Activated naive CD4-positive, alpha-beta T cell treated with anti-CD3 and anti-CD28 coated beads, Interleukin-2, amount 50 U/mL, for 16 hours (primary cell): ENCODE data around the gene STAC2.
"Not testable (repeated sequence)": the region's sequence is repeated elsewhere in the genome, so short reads cannot be mapped to it uniquely, and the experiment has no call there.

Source experiments
- DNase-seq: peaks from one replicate; pipeline ENCODE4 v3.0.0-alpha.2; 2020

Gene STAC2, protein sequence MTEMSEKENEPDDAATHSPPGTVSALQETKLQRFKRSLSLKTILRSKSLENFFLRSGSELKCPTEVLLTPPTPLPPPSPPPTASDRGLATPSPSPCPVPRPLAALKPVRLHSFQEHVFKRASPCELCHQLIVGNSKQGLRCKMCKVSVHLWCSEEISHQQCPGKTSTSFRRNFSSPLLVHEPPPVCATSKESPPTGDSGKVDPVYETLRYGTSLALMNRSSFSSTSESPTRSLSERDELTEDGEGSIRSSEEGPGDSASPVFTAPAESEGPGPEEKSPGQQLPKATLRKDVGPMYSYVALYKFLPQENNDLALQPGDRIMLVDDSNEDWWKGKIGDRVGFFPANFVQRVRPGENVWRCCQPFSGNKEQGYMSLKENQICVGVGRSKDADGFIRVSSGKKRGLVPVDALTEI

DNA sequence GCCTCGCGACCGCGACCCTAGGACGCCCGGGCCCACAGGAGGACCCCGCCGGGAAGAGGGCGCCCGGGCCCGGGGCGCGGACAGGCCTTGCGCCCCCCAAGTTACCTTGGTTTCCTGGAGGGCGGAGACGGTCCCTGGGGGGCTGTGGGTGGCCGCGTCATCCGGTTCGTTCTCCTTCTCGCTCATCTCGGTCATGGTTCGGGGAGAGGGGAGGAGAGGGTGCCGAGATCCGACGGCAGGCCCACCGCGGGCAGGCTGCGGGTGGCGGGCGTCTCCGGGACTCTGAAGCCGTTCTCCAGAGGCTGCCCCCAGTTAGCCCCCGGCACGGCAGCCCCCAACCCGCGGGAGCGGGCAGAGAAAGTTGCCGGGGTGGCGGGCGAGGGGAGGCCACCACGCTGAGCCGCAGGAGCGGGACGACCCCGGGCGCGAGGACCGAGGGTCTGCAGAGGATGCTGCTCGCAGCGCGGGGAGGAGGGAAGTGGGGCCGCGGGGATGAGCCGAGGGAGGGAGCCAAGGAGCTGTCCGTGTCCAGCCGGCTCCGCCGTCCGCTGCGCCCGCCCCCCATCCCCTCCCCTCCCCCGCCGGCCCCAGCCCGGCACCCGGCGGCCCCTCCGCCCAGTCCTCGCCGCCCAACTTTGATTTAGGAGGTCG lies at the start of gene STAC2:
TSS of gene STAC2 (minus strand) at position 638 of the 651 bp plus-strand sequence. CDS start at position 195, 443 bp downstream.
- DNase-seq, result no peak

DNA sequence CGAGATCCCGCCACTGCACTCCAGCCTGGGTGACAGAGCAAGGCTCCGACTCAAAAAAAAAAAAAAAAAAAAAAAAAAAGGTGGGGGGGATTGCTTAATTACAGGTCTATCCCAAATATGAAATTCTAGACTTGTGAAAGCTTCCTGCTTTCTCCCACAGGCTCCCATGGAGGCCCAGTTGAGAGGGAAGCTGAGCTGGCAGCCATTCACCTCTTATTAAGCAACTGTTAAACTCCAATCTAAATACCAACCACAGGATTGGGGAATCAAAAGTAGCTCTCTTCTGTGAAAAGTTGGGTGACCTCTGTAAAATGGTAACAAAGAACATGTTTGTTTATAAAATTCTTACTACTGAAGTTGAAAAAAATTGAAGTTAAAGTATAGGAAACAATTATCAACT lies 45.8 kb upstream of the STAC2 start:
- DNase-seq, result no peak

DNA sequence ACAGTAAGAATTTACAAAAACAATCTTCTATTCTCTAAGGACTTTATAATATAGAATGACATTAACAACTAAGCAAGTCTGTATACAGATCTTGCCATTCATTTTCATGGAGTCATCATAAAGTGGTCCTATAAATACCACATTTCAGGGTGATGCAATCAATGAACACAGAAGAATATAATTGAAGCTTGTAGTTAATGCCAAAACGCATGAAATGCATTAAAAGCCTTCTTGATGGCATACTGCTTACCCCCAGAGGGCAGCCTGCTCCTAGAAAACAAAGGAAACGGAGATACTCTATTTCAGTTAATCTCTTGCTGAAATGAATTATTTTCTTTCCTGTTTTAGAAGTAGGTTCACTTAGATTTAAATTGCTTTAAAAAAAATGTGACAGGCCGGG lies 45.2 kb upstream of the STAC2 start:
- DNase-seq, result no peak

DNA sequence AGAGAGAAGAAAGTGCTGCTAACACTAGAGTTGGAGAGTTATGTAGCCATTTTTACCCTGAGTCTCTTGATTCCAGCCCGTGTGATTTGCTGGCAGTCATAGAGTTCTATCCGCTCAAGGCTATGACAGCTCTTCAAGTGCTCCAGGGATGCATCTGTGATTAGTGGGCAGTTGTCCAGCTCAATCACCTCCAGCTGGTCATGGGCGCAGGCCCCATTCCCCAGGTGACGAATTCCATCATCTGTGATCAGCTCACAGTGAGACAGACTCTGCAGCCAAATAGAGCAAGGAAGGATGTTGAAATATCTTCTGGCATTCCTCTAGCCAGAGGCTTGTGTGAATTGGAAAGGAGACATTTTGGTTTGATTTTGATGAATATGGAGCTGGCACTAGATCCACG lies 38.4 kb upstream of the STAC2 start:
- DNase-seq, result no peak

DNA sequence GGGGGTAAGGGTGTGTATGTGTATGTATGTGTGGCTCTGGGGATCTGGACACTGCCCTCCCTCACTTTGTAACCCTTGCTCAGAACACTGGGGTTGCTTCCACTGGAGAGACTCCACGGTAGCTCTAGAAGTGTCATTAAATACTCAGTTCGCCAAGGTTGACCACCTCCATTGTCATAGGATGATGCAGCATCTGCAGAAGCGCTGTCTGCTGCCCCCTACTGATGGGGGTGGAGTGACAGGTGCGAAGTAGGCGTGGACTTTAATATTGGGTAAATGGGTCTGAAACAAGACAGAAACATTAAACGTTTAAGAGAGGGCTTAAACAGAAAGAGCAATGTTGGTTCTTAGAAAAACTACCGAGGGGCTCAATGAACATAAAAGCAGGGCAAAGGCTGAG lies 35.5 kb upstream of the STAC2 start:
- DNase-seq, result peak; percentile 51

DNA sequence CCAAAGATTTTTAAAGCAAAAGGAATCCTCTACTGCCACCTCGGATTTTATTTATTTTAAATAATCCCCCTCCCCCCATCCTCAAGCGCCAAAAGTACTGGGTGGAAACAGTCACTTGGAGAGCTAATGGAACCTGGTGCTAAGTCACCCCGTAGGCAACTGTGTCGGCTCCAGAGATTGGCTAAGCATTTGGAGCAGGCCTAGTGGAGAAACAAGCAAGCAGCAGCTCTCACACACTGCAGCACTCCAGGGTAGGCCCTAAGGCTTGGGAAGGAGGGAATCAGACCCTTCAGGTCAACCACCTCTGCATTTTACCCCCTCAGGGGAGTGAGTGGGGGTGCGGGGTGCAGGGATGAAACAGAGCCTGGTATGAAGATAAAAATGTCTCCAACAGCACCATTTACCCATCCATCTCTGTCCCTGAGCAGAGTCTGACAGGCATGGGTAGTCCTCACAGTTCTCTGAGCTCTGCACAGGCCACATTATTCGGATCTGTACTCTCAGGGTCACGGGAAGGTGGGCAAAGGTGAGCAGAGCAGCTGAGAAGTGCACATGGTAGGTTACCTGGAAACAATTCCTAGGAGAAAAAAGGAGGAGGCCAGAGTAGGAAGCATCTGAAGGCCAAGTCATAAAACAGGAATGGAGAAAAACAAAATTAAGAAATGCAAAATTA lies 27.2 kb upstream of the STAC2 start:
- no peak for DNase-seq

DNA sequence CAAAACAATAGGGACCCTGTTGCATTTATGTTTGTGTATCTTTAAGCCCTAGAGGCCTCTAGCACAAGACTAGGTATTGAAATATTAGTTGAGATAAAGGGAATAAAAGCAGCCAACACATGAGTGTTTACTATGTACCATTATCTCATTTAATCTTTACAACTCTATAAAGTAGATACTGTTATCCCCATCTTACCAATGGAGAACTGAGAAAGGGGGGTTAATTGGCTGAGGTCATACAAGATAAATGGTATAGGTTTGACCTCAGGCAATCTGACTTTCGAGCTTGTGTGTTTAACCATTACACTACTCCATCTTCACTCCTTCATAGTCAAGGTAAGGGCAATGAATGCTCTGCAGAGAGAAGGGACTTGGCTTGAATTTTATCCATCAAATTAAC lies 26.3 kb upstream of the STAC2 start:
- DNase-seq, result no peak

DNA sequence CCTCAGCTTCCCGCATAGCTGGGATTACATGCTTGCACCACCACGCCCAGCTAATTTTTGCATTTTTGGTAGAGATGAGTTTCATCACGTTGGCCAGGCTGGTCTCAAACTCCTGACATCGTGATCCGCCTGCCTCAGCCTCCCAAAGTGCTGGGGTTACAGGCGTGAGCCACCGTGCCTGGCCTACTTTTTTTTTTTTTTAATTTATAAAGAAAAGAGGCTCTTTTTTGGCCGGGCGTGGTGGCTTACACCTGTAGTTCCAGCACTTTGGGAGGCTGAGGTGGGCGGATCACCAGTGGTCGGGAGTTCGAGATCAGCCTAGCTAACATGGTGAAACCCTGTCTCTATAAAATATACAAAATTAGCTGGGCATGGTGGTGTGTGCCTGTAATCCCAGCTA lies 24.3 kb upstream of the STAC2 start:
- not testable (repeated sequence) for DNase-seq

DNA sequence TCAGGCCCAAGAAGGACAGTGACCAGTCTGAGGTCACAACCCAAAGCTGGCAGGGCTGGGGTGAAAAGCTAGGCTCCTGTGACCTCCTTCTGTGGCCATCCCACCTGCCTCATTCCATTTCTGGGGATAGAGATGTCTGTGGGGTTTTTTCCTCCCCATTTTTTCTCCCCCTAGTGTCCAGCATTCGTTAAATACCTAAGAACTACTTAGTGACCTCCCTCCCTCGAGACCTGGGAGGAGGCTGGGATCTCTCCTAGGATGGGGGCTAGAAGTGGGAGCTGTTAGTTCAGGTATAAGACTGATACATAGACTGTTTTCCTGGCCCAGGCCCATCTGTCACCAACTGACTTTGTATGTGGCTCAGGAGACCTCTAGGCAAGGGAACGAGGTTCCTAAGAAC lies 20.5 kb upstream of the STAC2 start:
- DNase-seq, result no peak

DNA sequence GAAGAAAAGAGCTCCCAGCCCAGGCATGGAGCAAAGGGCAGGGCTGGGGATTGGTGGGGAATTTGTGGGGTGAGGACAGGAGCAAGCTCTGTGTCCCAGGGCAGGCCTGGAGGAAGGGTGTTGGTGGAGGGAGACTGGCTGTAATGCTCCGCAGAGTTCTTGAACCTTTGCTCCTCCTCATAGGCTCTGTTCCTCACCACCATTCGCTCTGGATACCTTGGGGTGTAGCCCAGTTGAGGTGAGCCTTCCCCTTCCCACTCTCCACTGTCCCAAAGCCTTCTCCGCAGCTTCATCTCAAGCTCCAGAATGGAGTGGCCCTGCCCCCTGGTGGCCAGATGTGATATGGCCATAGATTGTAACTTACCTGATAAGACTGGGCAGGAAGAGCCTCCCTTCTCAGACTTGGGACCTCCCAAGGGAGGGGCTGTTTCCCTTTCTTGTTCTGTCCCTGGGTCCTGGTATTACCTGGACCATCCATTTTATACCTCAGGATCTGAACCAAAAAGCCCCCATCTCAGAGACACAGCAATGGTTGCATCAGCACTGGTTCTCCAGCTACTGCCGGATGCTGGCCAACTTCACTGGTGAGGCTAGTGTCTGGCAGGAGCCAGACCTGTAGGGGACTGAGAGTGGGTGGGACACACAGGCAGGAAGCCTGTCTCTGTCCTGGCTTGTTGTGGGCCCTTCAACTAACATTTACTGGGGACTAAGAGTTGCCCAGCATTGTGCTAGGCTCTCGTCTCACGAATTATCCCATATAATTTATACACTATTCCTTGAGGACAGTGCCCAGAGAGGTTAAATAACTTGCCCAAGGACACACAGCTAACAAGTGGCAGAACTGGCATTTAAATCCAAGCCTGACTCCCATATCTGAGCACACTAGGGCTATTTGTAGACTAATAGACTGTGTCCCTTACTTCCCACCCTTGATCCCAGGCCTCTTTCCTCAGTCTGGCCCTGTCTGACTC lies 19.1 kb upstream of the STAC2 start:
- peak; percentile 85 for DNase-seq

DNA sequence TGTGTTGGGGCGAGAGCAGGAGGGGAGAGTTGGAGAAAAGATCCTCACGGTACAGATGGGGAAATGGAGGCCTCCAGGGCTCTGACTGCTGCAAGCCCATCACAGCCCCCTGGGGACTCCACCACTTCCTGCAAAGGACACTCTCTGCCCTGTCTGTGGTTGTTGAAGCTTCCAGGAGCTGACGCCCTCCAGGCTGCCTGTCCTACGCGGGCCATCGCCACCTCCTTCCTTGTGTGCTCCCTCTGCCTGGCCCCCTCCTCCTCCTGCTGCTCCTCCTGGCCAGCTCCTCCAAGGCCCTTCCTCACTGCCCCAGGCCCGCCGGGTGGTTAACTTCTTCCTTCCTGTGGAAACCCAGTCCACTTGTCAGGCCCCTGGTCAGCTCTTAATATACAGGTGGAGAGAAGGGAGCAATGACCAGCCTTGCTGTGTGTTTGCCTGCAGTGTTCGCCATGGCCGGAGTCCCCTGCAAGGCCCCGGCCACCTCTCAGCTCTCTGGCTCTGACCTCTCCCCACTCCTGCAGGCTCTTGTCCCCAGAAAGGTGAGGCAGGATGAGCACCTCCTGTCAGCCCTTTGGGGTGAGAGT lies 18.4 kb upstream of the STAC2 start:
- no peak for DNase-seq

DNA sequence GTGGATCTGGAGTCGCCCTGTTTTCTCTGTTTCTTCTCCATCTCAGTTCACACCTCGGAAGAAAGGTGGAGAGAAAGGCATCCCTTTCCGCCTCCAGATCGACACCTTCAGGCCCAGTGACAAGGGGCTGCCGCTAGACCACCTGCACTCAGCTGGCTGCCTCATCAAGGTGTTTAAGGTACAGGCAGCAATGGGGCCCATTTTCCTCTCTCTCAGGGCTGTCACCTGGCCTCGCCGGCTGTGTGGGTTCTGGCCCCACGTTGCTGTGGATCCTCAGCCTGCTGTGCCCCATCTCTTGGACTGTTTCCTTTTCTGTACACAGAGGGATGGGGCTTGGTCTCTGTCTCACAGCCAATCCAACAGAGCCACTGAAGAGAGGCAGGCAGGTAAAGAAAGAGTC lies 17.4 kb upstream of the STAC2 start:
- DNase-seq, result no peak

DNA sequence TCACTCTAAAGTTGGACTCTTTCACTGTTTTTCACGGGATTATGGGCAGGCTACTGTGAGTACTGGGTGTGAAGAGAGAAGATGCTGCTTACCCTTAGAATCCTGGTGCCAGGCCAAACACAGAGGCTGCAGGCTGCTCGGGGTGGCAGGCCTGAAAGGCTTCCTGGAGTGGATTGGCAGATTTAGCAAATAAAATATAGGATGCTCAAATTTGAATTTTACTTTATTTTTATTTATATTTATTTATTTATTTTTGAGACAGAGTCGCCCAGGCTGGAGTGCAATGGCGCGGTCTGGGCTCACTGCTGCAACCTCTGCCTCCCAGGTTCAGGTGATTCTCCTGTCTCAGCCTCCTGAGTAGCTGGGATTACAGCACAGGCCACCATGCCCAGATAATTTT lies 14.9 kb upstream of the STAC2 start:
- DNase-seq, result no peak

DNA sequence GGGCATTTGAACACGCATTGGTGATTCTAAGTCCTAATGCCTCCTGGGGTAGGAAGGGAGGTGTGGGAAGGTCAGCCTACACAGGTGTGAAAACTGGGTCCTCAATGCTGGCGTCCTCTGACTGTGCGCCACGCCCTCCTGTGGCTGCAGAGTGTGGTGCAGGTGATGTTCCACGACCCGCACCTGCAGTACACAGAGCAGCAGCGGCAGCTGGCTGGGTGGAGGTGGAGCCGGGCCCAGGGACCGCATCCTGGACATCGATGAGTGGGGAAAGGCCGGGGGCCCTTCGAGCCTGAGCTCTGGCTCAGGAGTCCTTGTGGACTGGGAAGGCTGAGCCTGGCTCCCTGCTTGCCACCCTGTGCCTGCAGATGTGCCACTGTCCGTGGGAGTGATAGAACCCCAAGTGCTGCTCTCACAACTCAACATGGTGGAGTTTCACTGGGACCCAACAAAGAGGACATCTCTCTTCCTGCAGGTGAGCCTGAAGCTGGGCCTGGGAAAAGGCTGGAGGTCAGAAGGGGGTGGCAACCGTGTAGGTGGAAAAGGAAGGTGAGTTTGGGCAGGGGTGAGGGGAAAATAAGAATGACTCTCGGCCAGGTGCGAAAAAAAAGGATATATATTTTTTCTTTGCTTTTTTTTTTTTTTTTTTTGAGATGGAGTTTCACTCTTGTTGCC lies 14.0 kb upstream of the STAC2 start:
- peak; percentile 70 for DNase-seq

DNA sequence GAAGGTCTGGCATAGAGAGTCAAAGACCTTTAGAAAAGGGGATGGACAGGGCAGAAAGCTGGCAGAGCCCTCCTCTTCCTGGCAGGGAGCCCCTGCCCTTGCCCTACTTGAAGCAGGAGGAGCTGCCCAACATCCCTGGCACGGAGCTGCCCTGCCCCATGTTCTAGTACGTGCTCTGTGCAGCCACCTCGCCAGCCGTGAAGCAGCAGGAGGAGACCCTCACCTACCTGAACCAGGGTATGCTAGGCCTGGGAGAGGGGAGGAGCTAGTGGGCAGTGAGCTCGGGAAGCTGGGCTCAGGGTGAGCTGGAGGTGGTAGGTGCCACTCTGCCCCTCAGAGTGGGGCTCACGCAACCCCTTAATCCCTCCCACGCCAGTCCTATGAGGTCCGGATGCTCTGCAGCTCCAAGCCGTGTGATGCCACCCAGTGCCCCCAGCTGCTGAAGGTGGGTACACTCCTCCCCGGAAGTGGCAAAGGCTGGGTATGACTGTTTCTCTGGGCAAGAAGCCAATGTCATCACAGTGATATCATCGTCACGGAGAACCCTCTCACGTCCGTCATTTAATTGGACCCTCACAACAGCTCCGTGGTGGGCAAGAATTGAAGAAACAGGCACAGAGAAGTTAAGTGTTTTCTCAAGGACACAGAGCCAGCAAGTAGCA lies 12.7 kb upstream of the STAC2 start:
- peak; percentile 68 for DNase-seq

DNA sequence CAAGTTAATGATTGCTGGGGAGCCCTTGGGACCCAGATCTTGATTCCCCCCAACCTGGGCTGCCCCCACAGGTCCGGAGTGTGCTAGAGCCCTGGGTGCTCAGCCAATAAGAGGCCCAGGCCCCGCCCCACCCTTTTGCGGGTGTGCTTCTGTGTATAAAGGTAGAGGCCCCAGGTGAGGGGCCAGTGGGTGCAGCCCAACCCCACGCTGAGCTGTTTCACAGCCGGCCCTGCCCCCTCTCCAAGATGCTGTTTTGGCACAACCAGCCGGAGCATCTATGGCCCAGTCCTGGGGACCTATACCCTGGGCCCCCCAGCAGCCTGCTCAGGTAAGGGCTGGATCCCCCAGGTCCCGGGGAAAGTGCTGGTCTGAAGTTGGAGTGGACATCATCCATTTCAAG lies 11.8 kb upstream of the STAC2 start:
- DNase-seq, result no peak

DNA sequence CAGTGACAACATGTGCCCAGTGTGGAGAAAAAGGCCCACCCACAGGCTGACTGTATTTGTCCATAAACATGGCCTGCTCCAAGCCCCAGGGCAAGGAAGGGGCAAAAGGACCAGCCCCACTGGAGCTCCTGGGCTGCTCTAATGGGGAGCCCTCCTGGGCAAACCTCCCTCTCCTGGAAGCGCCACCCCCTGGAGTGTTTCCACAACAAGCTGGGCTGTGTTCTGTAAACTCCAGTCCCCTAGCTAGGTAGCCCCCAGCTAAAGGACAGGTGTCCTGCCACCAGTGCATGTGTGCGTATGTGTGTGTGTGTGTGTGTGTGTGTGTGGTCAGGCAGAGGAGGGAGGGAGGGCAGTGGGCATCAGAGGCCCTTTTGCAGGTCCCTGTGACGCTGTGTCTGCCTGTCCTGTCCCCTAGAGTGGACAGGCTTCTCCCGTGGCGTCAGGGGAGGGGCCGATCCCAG lies 11.3 kb upstream of the STAC2 start:
- no peak for DNase-seq

DNA sequence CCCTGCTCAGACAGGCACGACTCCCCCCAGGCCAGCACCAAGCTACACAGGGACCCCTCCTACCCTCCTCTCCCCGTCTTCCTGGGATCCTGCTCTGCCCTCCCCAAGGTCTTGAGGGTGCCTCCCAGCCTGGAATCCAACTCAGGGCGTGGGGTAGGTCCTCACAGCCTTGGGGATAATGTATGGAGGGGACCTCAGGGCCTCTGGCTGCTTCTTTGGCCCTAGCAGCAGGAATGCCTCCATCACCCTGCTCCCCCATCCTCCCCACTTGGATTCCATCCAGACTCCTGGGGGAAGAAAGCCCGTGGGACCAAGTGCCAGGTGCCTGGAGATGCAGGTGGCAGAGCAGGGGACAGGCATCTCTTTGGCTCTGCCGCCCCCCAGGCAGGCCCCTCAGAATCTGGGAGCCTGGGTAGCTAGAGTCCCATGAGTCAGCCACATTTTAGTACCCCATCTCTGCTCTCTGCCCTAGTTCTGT lies 10.7 kb upstream of the STAC2 start:
- no peak for DNase-seq

DNA sequence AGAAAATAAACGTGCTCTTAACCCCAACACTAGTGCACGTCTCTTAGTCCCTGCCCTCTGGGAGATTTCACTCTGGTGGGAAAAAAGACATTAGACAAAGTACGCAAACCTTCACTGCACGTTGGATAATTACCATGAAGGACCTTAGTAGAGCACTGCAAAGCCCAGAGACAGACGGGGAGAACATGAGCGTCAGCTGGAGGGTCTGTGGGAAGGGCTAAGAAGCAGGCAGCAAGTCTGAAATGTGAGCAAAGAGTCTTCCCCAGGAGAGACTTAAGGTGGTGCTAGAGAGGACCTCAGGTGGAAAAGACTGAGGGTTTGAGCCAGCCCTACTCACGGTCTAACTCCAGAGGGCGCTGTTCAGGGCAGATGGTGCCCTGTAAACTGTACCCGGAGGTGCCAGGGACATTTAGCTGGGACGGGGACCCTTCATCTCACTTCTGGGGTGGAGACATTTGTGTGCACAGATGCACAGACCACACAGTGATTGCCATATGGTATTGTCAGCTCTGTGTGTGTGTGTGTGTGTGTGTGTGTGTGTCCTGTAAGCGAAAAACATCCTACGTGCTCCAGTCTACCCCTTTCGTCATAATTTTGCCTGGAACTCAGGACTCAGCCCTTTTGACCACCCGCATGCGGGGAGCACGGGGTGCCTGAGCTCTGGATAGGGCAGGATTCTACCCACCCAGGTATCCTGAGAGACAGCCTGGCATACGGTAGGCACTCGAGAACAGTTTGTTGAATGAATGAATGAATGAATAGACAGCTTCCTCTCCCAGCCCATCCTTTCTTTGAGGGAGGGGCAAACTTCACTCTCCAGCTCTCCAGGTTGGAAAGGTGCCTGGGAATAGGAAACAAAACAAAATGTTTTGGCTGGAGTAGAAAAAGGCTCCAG lies 10.1 kb upstream of the STAC2 start:
- DNase-seq, result peak; percentile 29
